Esophagus squamous epithelium (tissue), 4 donors: ENCODE data around the gene PRAME.

Source experiments
- POLR2A ChIP-seq, 4 donors: fragments of 450-650 bp; IDR thresholded peaks; one replicate each; pipeline ENCODE4 v1.6.1; 2017; ENCODE audit warnings: antibody characterized with exemption in 4 of 4, mild to moderate bottlenecking in 4 of 4, moderate library complexity in 3 of 4
- TF ChIP-seq, protein P1 (sequence below), 6 experiments: fragments of 450-650 bp in 4 of 6; fragments of 200-600 bp in 2 of 6; sonication (generic) in 2 of 6; IDR thresholded peaks; one replicate each; pipeline ENCODE4 v1.5.1; 2016 to 2019; ENCODE audit warnings: antibody characterized with exemption in 6 of 6, mild to moderate bottlenecking in 4 of 6, moderate library complexity in 4 of 6

GRCh38 chr22:22520020-22520656, 38.9 kb downstream of the PRAME start, which contains the start of gene ZNF280A:
- TF ChIP-seq, protein P1, sequence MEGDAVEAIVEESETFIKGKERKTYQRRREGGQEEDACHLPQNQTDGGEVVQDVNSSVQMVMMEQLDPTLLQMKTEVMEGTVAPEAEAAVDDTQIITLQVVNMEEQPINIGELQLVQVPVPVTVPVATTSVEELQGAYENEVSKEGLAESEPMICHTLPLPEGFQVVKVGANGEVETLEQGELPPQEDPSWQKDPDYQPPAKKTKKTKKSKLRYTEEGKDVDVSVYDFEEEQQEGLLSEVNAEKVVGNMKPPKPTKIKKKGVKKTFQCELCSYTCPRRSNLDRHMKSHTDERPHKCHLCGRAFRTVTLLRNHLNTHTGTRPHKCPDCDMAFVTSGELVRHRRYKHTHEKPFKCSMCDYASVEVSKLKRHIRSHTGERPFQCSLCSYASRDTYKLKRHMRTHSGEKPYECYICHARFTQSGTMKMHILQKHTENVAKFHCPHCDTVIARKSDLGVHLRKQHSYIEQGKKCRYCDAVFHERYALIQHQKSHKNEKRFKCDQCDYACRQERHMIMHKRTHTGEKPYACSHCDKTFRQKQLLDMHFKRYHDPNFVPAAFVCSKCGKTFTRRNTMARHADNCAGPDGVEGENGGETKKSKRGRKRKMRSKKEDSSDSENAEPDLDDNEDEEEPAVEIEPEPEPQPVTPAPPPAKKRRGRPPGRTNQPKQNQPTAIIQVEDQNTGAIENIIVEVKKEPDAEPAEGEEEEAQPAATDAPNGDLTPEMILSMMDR (IDR thresholded peaks at IDR 0.05): no peak
- no peak for TF ChIP-seq POLR2A (IDR thresholded peaks at IDR 0.05)
